HepG2 (cell line): ENCODE measurements around the gene CHST3. TPM values are rescaled to one million over a fixed set of nuclear protein-coding genes. Genes with fewer than 3 reads are reported as not detected.

Source experiments
- CBX1 ChIP-seq: IDR thresholded peaks from one replicate; pipeline ENCODE4 v1.6.1; 2016; ENCODE audit warnings: antibody characterized with exemption, low read depth
- CEBPZ ChIP-seq: IDR thresholded peaks from 2 replicates; pipeline ENCODE4 v1.6.1; 2012; ENCODE audit warnings: low read length, improper control_type of control experiment
- DNMT3B ChIP-seq: conservative IDR thresholded peaks from 2 replicates; pipeline ENCODE4 v1.6.1; 2016; ENCODE audit warnings: missing biosample characterization, control low read depth
- HNRNPL ChIP-seq: fragments of 200-400 bp; formaldehyde crosslinking; IDR thresholded peaks from 2 replicates; pipeline ENCODE4 v1.6.1; 2017; ENCODE audit warnings: mild to moderate bottlenecking, low read depth, low read length
- IKZF5 ChIP-seq: IDR thresholded peaks from 2 replicates; pipeline ENCODE4 v1.6.1; 2018; ENCODE audit warnings: missing genetic modification reagents, mild to moderate bottlenecking, missing compliant biosample characterization
- KDM5B ChIP-seq: sonication (generic); formaldehyde crosslinking; IDR thresholded peaks from 2 replicates; pipeline ENCODE4 v1.4.0; 2020; ENCODE audit warnings: missing genetic modification reagents, mild to moderate bottlenecking, borderline replicate concordance
- MIER2 ChIP-seq: IDR thresholded peaks from 2 replicates; pipeline ENCODE4 v1.6.1; 2016; ENCODE audit warnings: missing biosample characterization, missing genetic modification reagents
- PREB ChIP-seq: sonication (generic); formaldehyde crosslinking; IDR thresholded peaks from 2 replicates; pipeline ENCODE4 v1.4.0; 2020; ENCODE audit warnings: missing genetic modification reagents
- TRIM24 ChIP-seq: sonication (generic); formaldehyde crosslinking; IDR thresholded peaks from 2 replicates; pipeline ENCODE4 v1.8.0; 2022; ENCODE audit warnings: mild to moderate bottlenecking, missing genetic modification reagents
- YEATS2 ChIP-seq: sonication (generic); formaldehyde crosslinking; IDR thresholded peaks from 2 replicates; pipeline ENCODE4 v1.4.0; 2020; ENCODE audit warnings: missing genetic modification reagents, borderline replicate concordance
- ZBTB49 ChIP-seq: sonication (generic); formaldehyde crosslinking; IDR thresholded peaks from 2 replicates; pipeline ENCODE4 v1.4.0; 2020; ENCODE audit warnings: missing genetic modification reagents, borderline replicate concordance
- ZNF207 ChIP-seq: fragments of 450-650 bp; IDR thresholded peaks from 2 replicates; pipeline ENCODE4 v1.6.1; 2016; ENCODE audit warnings: antibody characterized with exemption, borderline replicate concordance
- ZNF329 ChIP-seq: sonication (generic); formaldehyde crosslinking; IDR thresholded peaks from 2 replicates; pipeline ENCODE4 v1.9.0; 2021; ENCODE audit warnings: low read depth, mild to moderate bottlenecking, missing genetic modification reagents
- ZNF430 ChIP-seq: sonication (generic); formaldehyde crosslinking; IDR thresholded peaks from 2 replicates; pipeline ENCODE4 v1.9.0; 2021; ENCODE audit warnings: mild to moderate bottlenecking, missing genetic modification reagents
- ZNF550 ChIP-seq: sonication (generic); formaldehyde crosslinking; IDR thresholded peaks from 2 replicates; pipeline ENCODE4 v1.4.0; 2020; ENCODE audit warnings: mild to moderate bottlenecking, missing genetic modification reagents, borderline replicate concordance
- ZNF619 ChIP-seq: sonication (generic); formaldehyde crosslinking; IDR thresholded peaks from 2 replicates; pipeline ENCODE4 v1.4.0; 2020; ENCODE audit warnings: mild to moderate bottlenecking, missing genetic modification reagents
- ZNF724P ChIP-seq: sonication (generic); formaldehyde crosslinking; IDR thresholded peaks from 2 replicates; pipeline ENCODE4 v1.8.0; 2022; ENCODE audit warnings: missing genetic modification reagents, borderline replicate concordance
- ZNF747 ChIP-seq: sonication (generic); formaldehyde crosslinking; IDR thresholded peaks from 2 replicates; pipeline ENCODE4 v1.8.1; 2023; ENCODE audit warnings: missing genetic modification reagents, mild to moderate bottlenecking, borderline replicate concordance
- ZNF766 ChIP-seq: sonication (generic); formaldehyde crosslinking; IDR thresholded peaks from 2 replicates; pipeline ENCODE4 v1.5.0; 2020; ENCODE audit warnings: missing genetic modification reagents, borderline replicate concordance
- polyA plus RNA-seq, 8 experiments: library from polyadenylated mRNA; depleted of rRNA in 3 of 8; stranded (reverse) in 7 of 8; unstranded in 1 of 8; fragments of >200 nt; fragmentation: Illumina TruSeq in 4 of 8; extraction: Trizol in 4 of 8; gene quantifications; 2 replicates each; pipeline versions ENCODE4 v1.2.1 to v1.2.3, GENCODE V29; 2011 to 2016; ENCODE audit warnings: low read depth in 4 of 8, missing spikeins in 1 of 8, mixed read lengths in 1 of 8; ENCODE audit not compliant: insufficient read depth in 1 of 8
- total RNA-seq, 5 experiments: library from RNA; depleted of rRNA; stranded (reverse); fragments of >200 nt; fragmentation: Illumina TruSeq; extraction: Trizol; gene quantifications; 2 replicates each; pipeline ENCODE4 v1.2.3, GENCODE V29; 2016; ENCODE audit warnings: low read depth in 1 of 5

The CHST3 gene
- total and polyA plus RNA-seq, 2 of the 13 experiments (the other 11 are each of a cell fraction or from before 2014, with no cell fraction given): 7.2 to 18.7 TPM

GRCh38 chr10:72030762-72031543 is 66.8 kb downstream of the CHST3 start (continued):
- TF ChIP-seq ZBTB49 (CRISPR knock-in tag): no peak
- TF ChIP-seq ZNF430 (CRISPR knock-in tag): peak; percentile 62; the same call in 1 of the 2 replicates
- no peak for TF ChIP-seq YEATS2 (CRISPR knock-in tag)
- no peak for TF ChIP-seq ZNF207
- TF ChIP-seq CEBPZ: no peak
- TF ChIP-seq TRIM24 (CRISPR knock-in tag): no peak
- TF ChIP-seq DNMT3B (CRISPR knock-in tag): no peak; the same call in 1 of the 2 replicates
- peak; percentile 86 for TF ChIP-seq HNRNPL
- no peak for TF ChIP-seq ZNF329 (CRISPR knock-in tag)
- TF ChIP-seq ZNF766 (CRISPR knock-in tag): no peak
- peak; percentile 74 for TF ChIP-seq CBX1
- peak; percentile 64; the same call in 1 of the 2 replicates for TF ChIP-seq KDM5B (CRISPR knock-in tag)
- TF ChIP-seq ZNF747 (CRISPR knock-in tag): peak; percentile 94
- TF ChIP-seq ZNF550 (CRISPR knock-in tag): 0 out of 2 replicates have a peak, but pooled peaks have one; percentile 38
- no peak for TF ChIP-seq PREB (CRISPR knock-in tag)
- peak; percentile 93 for TF ChIP-seq IKZF5 (CRISPR knock-in tag)
- TF ChIP-seq ZNF619: peak; percentile 84; the same call in 1 of the 2 replicates
- TF ChIP-seq MIER2 (CRISPR knock-in tag): peak; percentile 53
- TF ChIP-seq ZNF724P (CRISPR knock-in tag): no peak
